Measurements from ENCODE around the gene PRKN. TPM values are rescaled to one million over a fixed set of nuclear protein-coding genes. Genes with fewer than 3 reads are reported as not detected.

Gene PRKN
- total and polyA plus RNA-seq, 9 of the 15 experiments (the other 6 are each of a cell fraction or from before 2014, with no cell fraction given) = 0.03 to 0.96 (median 0.15) TPM; not detected in 2

DNA sequence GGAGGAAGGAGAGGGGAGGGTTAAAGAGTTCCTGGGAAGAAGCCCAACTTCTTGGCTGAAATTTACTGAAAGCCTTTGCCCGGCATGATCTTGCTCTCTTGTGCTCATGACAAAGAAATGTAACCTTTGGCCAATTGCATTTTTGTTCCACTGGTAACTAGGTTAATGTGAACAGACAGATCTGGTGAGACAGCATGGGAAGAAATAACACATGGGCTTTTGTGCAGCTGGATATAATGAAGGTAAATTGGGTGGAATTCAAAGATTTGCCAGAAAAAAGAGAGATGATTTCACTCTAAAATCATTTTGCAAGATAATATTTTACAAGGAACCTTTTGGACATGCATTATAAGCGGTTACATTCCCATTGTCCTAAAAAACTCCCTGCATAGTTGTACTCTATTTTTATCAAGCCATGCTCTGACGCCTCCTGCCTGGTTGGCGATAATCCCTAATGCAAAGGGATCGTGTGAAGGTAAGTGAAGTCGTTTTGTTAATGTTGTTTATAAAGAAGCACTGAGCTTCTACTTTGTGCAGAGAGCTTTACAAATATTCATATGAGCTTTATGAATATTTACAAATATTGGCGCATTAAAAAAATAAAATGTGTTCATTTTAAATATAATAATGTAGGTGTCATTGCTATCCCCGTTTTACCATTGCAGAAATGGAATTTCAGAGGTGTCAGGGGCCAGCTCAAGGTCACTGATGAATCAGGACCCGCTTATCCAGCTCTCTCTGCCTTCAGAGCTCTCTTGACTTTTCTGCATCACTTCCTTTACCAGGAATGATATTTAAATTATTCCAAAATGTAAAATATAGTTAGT is 1292.4 kb downstream of the PRKN start:
- no peak overlapping the region for H3K9ac ChIP-seq (ENCODE audit: insufficient read depth in 1 of 2, low read depth in 2 of 2, low read length in 2 of 2)
- intact Hi-C loops (cut with micrococcal nuclease) (loop anchor here (5.0 kb wide), 2 partner anchors 62 to 262 kb away; no protein-coding TSS in a partner anchor), in situ Hi-C loops (cut with MboI) (no loop called here)
- H3K36me3 ChIP-seq (ENCODE audit: control insufficient read depth, insufficient read depth, low read length) = no peaks in the 10 kb centered on the region
- peaks cover 30 to 31% of the 10 kb centered on the region in 2 experiments for H3K27me3 ChIP-seq (ENCODE audit: control insufficient read depth in 2 of 2, insufficient read depth in 2 of 2, low read length in 2 of 2)
- no peak for FAIRE-seq
- H4K20me1 ChIP-seq (replicated peaks; ENCODE audit: control insufficient read depth, insufficient read depth, low read length) = no peaks in the 10 kb centered on the region
- POLR2A ChIA-PET = interaction anchor here (1.1 to 1.5 kb wide), 3 partner anchors 9 to 17 kb away, joined by 4 read pairs; no protein-coding TSS in a partner anchor
- CTCF ChIA-PET (ENCODE audit: low intra/inter-chr PET ratio) = no interaction called here
- ATAC-seq = no peak
- peaks cover 3 to 4% of the 10 kb centered on the region in 2 experiments; a peak in 4 of 5 replicates for H3K4me1 ChIP-seq (replicated peaks in 1 of 2; ENCODE audit: control insufficient read depth in 2 of 2, insufficient read depth in 2 of 2, low read length in 2 of 2)
- BruUV-seq (replicated peaks) = no TSS peak
- H3K79me2 ChIP-seq (ENCODE audit: control insufficient read depth, insufficient read depth, low read length) = no peaks in the 10 kb centered on the region
- H2AFZ ChIP-seq (ENCODE audit: low read depth, low read length) = no peak overlapping the region
- TF ChIP-seq TFAM (CRISPR knock-in tag; conservative IDR thresholded peaks at IDR 0.05) (no peak), HNRNPUL1 (IDR thresholded peaks at IDR 0.05; ENCODE audit: low read length) (no peak), TAF9B (IDR thresholded peaks at IDR 0.05; ENCODE audit: partially characterized antibody) (no peak), SIN3A (IDR thresholded peaks at IDR 0.05; ENCODE audit: borderline replicate concordance in 2 of 2, control insufficient read depth in 1 of 2, low read depth in 2 of 2, low read length in 2 of 2) (no peak), HEY1 (CRISPR knock-in tag; IDR thresholded peaks at IDR 0.05; ENCODE audit: borderline replicate concordance) (no peak), U2AF2 (optimal IDR thresholded peaks at IDR 0.05; ENCODE audit: low read depth, low read length) (no peak), ESRRA (IDR thresholded peaks at IDR 0.05; ENCODE audit: borderline replicate concordance, low read depth) (no peak), PHF8 (IDR thresholded peaks at IDR 0.05; ENCODE audit: borderline replicate concordance, low read length) (no peak)
- TF ChIP-seq, protein P1, sequence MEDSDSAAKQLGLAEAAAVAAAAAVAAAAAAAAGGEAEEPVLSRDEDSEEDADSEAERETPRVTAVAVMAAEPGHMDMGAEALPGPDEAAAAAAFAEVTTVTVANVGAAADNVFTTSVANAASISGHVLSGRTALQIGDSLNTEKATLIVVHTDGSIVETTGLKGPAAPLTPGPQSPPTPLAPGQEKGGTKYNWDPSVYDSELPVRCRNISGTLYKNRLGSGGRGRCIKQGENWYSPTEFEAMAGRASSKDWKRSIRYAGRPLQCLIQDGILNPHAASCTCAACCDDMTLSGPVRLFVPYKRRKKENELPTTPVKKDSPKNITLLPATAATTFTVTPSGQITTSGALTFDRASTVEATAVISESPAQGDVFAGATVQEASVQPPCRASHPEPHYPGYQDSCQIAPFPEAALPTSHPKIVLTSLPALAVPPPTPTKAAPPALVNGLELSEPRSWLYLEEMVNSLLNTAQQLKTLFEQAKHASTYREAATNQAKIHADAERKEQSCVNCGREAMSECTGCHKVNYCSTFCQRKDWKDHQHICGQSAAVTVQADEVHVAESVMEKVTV (CRISPR knock-in tag; IDR thresholded peaks at IDR 0.05) = no peak
- TF ChIP-seq, protein P2, sequence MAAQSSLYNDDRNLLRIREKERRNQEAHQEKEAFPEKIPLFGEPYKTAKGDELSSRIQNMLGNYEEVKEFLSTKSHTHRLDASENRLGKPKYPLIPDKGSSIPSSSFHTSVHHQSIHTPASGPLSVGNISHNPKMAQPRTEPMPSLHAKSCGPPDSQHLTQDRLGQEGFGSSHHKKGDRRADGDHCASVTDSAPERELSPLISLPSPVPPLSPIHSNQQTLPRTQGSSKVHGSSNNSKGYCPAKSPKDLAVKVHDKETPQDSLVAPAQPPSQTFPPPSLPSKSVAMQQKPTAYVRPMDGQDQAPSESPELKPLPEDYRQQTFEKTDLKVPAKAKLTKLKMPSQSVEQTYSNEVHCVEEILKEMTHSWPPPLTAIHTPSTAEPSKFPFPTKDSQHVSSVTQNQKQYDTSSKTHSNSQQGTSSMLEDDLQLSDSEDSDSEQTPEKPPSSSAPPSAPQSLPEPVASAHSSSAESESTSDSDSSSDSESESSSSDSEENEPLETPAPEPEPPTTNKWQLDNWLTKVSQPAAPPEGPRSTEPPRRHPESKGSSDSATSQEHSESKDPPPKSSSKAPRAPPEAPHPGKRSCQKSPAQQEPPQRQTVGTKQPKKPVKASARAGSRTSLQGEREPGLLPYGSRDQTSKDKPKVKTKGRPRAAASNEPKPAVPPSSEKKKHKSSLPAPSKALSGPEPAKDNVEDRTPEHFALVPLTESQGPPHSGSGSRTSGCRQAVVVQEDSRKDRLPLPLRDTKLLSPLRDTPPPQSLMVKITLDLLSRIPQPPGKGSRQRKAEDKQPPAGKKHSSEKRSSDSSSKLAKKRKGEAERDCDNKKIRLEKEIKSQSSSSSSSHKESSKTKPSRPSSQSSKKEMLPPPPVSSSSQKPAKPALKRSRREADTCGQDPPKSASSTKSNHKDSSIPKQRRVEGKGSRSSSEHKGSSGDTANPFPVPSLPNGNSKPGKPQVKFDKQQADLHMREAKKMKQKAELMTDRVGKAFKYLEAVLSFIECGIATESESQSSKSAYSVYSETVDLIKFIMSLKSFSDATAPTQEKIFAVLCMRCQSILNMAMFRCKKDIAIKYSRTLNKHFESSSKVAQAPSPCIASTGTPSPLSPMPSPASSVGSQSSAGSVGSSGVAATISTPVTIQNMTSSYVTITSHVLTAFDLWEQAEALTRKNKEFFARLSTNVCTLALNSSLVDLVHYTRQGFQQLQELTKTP (IDR thresholded peaks at IDR 0.05; ENCODE audit: low read depth in 1 of 2, partially characterized antibody in 2 of 2) = no peak
- no peak for DNase-seq (ENCODE audit: extremely low read depth in 1 of 4, low spot score in 3 of 4)
- H3K9me3 ChIP-seq (replicated peaks; ENCODE audit: control insufficient read depth, insufficient read depth, low read depth, low read length) = no peaks in the 10 kb centered on the region
- no peak overlapping the region for H3K27ac ChIP-seq (ENCODE audit: extremely low read depth, low read depth, low read length)
- H3K4me2 ChIP-seq (ENCODE audit: insufficient read depth, low read length) = no peak overlapping the region
- no peaks in the 10 kb centered on the region for H3K9me1 ChIP-seq (ENCODE audit: control insufficient read depth, insufficient read depth, low read length)
- 1% methylated on average over 9 of the region's 9 CpGs for WGBS (ENCODE audit: insufficient coverage, low coverage, missing lambda C conversion rate)
- no peak overlapping the region for H3K4me3 ChIP-seq
